Mesenteric fat pad (tissue), 1 donor: Measurements from ENCODE around the gene FGD2. TPM values are rescaled to one million over a fixed set of nuclear protein-coding genes. Genes with fewer than 3 reads are reported as not detected.
A peak's percentile ranks its signal among the peaks of the same experiment; 100 is the strongest.
"Not testable (repeated sequence)": the region's sequence is repeated elsewhere in the genome, so short reads cannot be mapped to it uniquely, and the experiment has no call there.

Source experiments
- DNase-seq: peaks from one replicate; pipeline ENCODE4 v3.0.0-alpha.2; 2020; ENCODE audit warnings: low spot score
- total RNA-seq: library from RNA; stranded (reverse); fragmentation: NEBNext Ultra II Directional; extraction: Animal tissue kit (Norgen Biotek cat#: 25700); gene quantifications from one replicate; pipeline ENCODE4 v1.2.1, GENCODE V29; 2021
- donor health status: DM: yes; HTN: yes; CAD: no.

FGD2 gene
- total RNA-seq, 1 donor from 2014 or later, result 32.6 TPM

DNA sequence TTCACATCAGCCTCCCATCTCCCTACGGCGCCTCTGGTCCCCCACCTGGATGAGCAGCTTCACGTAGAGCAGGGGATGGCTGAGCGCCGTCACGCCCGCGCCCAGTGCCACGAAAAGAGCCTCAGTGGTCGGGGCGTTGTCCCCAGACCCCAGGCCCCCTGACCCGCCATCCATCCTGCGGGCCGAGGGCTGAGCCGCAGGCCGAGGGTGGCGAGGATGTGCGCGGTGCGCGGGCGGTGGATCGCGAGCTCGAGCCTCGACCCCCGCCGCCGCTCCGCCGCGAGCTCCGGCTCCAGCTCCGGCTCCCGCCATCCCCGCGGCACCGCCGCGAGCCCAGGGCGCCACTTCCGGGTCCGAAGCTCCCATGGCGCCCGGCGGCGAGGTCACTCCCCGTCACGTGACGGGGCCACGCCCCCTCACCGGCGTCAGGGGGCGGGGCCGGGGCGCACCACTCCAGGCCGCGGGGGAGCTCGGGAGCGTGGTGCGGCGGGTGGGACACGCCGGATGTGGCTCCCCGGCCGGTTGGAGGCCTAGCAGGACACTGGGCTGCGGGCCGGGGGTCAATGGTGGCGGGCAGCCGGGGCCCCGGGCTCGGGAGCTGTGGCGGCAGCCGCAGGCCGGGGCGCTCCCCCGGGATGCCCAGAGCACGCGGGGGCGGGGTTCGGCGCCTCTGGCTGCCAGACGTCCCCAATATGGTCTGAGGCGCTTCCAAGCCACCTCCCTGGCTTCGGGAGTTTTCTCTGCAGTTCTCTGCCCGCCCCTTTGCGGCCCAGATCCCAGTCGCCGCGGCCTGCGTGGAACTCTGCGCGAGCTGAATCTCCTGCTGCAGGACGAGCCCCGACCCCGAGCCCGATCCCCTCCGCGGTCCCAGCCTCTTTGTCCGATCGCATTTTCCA is 19.4 kb upstream of the FGD2 start, which contains the start of gene MTCH1:
MTCH1 (minus strand) TSS at position 389 of the 896 bp plus-strand sequence; CDS start at position 366, 23 bp downstream.
- peak; percentile 98 for DNase-seq

DNA sequence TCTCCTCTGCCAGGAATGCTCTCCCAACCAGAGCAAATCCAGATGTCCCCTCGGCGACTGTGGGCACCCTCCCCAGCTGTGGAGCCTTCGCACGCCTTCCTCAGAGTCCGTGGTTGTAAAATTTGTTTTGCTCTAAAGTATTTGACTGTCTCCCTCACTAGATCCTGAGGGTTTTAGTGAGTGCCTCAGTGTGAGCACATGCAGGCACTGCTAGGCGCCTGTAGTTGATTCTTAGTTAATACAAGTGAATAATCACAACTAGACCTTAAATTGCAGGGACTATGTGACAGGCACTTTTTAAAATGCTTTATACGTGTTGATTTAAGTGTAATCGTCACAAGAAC is 18.8 kb upstream of the FGD2 start:
- DNase-seq, result no peak

DNA sequence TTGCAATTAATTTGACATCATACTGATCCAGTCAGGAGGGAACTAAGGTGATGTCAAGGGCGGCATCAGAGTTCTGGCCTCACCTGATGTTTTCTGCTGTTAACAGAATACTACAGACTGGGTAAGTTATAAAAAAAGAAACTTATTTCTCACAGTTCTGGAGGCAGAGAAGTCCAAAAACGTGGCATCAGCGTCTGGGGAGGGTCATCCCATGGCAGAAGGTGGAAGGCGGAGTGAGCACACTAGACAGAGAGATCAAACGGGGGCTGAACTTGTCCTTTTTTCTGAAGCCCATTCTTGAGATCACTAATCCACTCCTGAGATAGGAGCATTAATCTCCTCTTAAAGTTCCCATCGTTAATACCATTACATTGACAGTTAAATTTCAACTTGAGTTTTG is 16.2 kb upstream of the FGD2 start:
- DNase-seq, result no peak

DNA sequence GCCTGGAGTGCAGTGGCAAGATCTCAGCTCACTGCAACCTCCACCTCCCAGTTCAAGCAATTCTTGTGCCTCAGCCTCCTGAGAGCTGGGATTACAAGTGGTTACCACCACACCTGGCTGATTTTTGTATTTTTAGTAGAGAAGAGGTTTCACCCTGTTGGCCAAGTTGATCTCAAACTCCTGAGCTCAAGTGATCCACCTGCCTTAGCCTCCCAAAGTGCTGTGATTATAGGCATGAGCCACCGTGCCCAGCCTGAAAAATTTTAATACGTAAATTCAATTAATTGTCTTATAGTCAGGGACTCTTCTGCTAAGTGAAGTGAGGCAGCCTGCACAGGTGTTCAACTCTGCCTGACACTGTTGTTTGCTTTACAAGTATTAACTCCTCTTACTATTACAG is 15.1 kb upstream of the FGD2 start:
- not testable (repeated sequence) for DNase-seq

DNA sequence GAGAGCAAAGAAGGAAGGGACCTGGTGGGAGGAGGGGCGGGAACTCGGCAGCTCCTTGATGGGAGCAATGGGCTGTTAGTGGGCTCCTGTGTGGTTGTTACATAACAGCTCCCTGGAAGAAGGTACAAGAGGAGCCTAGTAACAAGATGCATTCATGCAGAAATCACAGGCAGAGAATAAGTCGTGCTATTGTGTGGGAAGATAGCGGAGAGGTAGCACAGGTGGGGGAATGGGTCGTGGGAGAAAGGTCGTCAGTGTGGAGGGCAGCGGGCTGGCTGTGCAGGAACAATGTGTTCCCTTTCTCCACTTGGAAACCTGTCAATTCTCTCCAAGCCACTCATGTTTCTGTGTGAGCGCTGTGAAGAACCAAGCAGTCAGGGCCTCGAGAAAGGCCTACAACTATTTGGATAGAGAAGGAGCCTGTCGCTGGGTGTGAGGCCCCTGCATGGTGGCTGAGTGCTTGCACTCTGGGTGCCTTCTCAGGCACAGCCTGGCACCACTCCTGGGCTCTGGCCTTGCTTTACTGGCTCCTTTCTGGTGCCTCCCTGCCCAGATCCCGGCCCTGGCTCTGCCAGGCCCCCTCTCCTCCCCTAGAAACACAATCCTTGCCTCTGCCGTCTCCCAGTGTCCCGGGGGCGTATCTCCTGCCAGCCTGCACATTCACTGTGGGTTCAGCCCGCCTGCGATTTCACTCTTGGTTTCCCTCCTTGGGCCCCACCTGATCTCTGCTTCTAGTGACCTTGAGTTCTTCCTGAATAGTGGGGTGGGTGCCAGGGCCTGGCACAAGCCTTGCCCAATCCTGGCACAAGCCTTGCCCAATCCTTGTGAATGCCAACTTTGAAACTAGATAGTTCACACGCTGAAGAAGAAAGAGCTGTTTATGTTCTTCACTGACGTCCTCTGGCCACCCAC is 7.4 kb upstream of the FGD2 start:
- DNase-seq, result no peak

GRCh38 chr6:36998723-36999038 is 6.8 kb upstream of the FGD2 start:
- no peak for DNase-seq

- no peak for DNase-seq
Observed at GRCh38 chr6:36999061-36999750, 6.2 kb upstream of the FGD2 start.

- DNase-seq, result no peak
Observed at GRCh38 chr6:36999751-37000125, 5.7 kb upstream of the FGD2 start.

DNA sequence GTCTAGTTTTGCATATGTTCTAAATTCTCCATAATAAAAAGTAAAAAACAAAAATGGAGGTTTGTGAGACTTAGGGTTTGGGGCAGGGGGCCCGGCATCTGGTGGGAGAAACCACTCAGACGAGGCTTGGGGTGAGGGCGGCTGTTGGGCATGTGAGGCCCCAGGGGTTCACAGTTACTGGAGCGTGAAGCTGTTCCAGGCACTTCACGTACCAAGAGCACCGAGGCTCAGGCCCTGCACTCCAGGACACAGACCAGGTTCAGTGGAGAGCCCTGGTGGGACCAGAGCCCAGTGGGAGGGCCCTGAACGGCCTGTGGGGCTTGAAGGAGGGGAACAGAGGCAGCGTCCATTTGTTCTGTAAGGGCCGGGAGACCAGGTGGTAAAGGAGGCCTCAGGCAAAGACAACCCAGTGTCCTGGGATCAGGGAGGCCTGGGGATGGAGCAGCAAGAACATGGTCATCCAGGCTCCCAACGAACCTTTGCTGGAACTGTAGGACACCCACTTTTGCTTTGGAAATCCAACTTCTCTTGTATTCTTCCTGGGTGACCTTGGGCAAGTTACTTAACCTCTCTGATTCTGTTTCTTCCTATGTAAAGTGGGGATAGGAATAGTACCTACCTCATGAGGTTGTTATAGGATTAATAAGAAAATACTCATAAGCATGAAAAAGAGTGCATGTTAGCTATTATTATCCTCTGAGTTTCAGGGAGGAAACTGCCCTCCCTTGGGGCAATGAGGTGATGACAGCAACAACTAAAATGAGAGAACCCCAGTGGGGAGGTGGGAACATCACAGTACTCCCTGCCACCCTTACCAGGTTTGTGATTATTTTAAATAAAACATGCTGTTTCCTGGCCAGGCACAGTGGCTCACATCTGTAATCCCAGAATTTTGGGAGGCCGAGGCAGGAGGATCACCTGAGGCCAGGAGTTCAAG is 1.1 kb upstream of the FGD2 start:
- DNase-seq, result no peak

DNA sequence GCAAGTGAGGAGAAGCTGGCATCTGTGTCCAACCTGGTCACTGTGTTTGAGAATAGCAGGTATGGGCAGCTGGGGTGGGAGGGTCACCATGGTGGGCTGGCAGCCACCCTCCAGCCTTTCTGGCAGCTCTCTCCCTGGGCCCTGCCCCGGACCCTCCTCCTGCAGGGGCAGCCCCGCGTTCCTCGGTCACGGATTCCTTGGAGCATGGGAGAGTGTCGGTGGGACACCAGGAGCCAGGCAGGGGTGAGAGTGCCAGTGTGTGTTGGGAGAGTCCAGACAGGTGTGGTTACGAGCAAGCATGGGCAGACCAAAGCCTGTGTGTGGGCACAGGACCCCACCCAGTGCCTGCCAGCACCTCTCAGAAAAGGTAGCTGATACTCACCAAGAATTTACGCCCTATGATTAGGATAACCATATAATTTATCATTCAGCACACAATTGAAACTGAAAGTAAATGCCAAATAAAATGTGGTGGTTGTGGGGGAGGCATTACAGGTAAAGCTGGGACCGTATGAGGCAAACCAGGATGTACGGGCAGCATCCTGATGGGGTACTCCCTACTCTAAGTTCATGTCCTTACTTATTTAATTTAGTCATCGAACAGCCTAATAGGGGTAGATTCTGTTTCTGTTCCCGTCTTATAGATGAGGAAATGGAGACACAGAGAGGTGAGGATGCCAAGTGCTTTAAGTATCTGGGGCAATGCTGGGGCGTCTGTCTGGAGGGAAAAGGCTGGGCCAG is 542 bp downstream of the FGD2 start:
- no peak for DNase-seq

DNA sequence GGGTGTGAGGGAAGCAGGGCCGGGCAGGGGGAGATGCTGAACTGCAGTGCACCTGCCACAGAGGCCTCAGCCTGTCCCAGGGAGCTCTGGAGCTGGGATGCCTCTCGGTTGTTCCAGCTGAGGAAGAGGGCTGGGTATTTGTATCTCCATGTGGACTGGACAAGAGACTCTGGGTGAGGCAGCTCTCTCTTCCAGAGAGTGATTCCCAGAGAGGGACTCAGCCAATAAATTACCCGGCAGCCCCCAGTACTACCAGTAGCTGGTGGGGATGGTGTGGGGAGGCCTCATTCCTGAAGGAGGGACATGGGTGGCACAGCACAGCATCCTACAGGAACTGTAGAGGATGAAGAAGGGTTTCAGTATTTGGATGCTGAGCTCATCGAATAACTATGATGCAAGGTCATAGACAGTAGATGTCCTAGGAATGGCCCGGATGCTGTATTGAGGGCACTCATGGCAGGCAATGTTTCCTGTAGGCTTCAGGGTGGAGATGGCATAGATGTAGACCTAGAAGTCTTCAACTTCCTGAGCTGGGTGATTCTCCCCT is 1.4 kb downstream of the FGD2 start:
- DNase-seq, result no peak

DNA sequence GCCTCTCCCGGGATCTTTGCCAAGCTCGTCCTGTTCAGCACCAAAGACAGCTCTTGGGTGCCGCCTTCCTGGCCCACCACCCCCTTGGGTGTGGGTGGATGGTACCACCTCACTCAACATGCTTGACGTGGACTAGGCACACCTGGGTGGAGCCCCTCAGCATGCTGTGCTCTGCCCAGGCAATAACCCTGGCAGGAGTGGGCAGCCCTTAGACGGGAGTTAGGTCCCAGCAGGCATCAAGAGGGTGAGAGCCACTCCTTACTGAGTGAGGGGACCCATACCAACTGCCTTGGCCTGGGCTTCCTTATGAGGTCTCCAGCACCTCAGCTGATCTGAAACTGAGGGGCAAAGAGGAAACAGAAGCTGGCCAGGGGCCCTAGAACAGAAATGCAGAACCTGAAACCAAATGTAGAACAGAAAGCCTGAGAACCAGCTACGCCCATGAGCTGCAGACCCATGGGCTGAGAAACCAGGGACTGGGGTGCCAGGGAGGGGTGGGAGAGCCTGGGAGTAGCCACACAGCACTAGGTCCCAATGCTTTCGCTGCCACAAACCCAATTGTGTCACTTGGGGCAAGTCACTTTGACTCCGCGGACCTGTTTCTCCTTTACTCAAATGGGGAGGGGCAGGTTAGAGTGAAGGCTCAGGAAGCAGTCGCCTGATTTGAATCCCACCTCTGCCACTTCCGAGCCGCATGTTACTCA is 2.0 kb downstream of the FGD2 start:
- DNase-seq, result no peak

- no peak for DNase-seq
Observed at GRCh38 chr6:37008484-37009465, 3.3 kb downstream of the FGD2 start.

GRCh38 chr6:37010402-37010892 is 5.0 kb downstream of the FGD2 start:
- no peak for DNase-seq

- no peak for DNase-seq
Observed at GRCh38 chr6:37011656-37012378, 6.4 kb downstream of the FGD2 start.

DNA sequence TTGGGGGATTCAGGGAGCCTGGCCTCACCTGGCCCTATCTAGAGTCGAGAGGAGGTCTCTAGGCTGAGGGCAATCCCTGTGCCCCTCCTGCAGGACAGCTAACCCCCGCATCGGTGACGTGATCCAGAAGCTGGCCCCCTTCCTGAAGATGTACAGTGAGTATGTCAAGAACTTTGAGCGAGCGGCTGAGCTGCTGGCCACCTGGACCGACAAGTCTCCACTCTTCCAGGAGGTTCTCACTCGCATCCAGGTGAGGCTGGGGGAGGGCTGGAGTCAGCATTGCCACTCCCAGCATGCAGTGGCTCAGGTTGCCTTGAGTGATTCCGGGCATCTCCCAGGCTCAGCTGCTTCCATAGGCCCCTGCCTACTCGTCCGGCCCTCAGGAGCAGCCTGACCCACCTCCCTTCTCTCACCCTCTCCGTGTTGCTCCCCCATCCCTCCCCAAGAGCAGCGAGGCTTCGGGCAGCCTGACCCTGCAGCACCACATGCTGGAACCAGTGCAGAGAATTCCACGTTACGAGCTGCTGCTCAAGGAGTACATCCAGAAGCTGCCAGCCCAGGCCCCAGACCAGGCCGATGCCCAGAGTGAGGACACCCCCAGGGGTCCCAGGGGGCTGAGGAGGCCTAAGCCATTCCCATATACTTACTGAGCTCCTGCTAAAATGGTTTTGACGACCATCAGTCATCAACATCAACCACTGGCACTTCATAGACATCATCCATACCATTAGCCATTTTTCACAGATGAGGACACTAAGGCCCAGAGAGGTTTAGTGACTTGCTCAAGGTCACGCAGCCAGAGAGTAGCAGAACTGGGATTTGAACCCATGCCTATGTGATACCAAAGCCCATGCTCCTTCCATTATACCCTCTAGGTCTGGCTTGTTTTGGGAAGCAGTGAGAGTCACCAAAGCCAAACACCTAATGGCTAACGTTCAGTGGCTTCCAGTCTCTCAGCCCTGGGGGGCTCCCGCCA is 8.3 kb downstream of the FGD2 start:
- no peak for DNase-seq
